NCI-H1694 treated with DMSO at 0.1 percent for 48 hours (cell line): ENCODE data around the gene PHF14.
A peak's percentile ranks its signal among the peaks of the same experiment; 100 is the strongest.

Experiments
- DNase-seq: peaks from one replicate; lab custom pipeline; 2025; lab: John Stamatoyannopoulos, UW

The PHF14 gene

GRCh38 chr7:11175371-11175770 lies 201.7 kb downstream of the PHF14 start:
- DNase-seq = no peak

- no peak for DNase-seq
These were observed 202.2 kb downstream of the PHF14 start for GRCh38 chr7:11175887-11176286.

- no peak for DNase-seq
These were observed 203.4 kb downstream of the PHF14 start for GRCh38 chr7:11176985-11177555.

- DNase-seq = no peak
These were observed 204.1 kb downstream of the PHF14 start for GRCh38 chr7:11177793-11178192.

GRCh38 chr7:11181590-11181989 lies 207.9 kb downstream of the PHF14 start:
- no peak for DNase-seq

GRCh38 chr7:11182736-11183135 lies 209.1 kb downstream of the PHF14 start:
- DNase-seq = no peak

GRCh38 chr7:11185179-11185815 lies 211.6 kb downstream of the PHF14 start:
- no peak for DNase-seq

GRCh38 chr7:11188529-11189310 lies 215.0 kb downstream of the PHF14 start:
- no peak for DNase-seq

- no peak for DNase-seq
These were observed 217.4 kb downstream of the PHF14 start for GRCh38 chr7:11191081-11191480.

- no peak for DNase-seq
These were observed 218.0 kb downstream of the PHF14 start for GRCh38 chr7:11191574-11192220.

- DNase-seq = no peak
These were observed 218.8 kb downstream of the PHF14 start for GRCh38 chr7:11192506-11192905.

- DNase-seq = no peak
These were observed 219.6 kb downstream of the PHF14 start for GRCh38 chr7:11193131-11193867.

- no peak for DNase-seq
These were observed 220.2 kb downstream of the PHF14 start for GRCh38 chr7:11193888-11194287.

- no peak for DNase-seq
These were observed 220.8 kb downstream of the PHF14 start for GRCh38 chr7:11194492-11194891.

- no peak for DNase-seq
These were observed 221.8 kb downstream of the PHF14 start for GRCh38 chr7:11195502-11195901.

- DNase-seq = no peak
These were observed 222.5 kb downstream of the PHF14 start for GRCh38 chr7:11196143-11196542.

GRCh38 chr7:11203224-11203623 lies 229.6 kb downstream of the PHF14 start:
- no peak for DNase-seq

- DNase-seq = no peak
These were observed 230.0 kb downstream of the PHF14 start for GRCh38 chr7:11203683-11204082.

GRCh38 chr7:11206177-11206899 lies 232.7 kb downstream of the PHF14 start:
- DNase-seq = peak; percentile 18

- DNase-seq = no peak
These were observed 233.9 kb downstream of the PHF14 start for GRCh38 chr7:11207565-11207964.

- no peak for DNase-seq
These were observed 235.3 kb downstream of the PHF14 start for GRCh38 chr7:11208883-11209465.
